IMR-90 (cell line): Measurements from ENCODE around the gene SIGLEC11. TPM values are rescaled to one million over a fixed set of nuclear protein-coding genes. Genes with fewer than 3 reads are reported as not detected.

Source experiments
- ATAC-seq: fragments of 200-7000 bp; cut with Tn5 transposase; 2 replicates; pipeline ENCODE4 v1.9.1; 2020; ENCODE audit warnings: low read depth, mild to moderate bottlenecking, moderate library complexity
- BruUV-seq: library from RNA; stranded (reverse); fragments of 400-500 nt; replicated peaks from 2 replicates; lab custom pipeline; 2021; lab: Mats Ljungman, UMichigan
- CTCF ChIA-PET: fragments of 300-600 bp; formaldehyde crosslinking; extraction: SDS; loops from one replicate; lab custom pipeline; 2021; ENCODE audit warnings: antibody characterized with exemption; lab: Yijun Ruan, JAX
- POLR2A ChIA-PET: fragments of 300-600 bp; sonication (Branson Sonifier 250); formaldehyde crosslinking; loops from one replicate; lab custom pipeline; 2022; ENCODE audit warnings: antibody characterized with exemption; ENCODE audit not compliant: unreplicated experiment; lab: Charles Lee
- DNase-seq: peaks from one replicate; pipeline ENCODE4 v3.0.0; 2013
- H2AFZ ChIP-seq: replicated peaks from 2 replicates; pipeline ENCODE3; 2013; ENCODE audit warnings: low read length, mild to moderate bottlenecking; ENCODE audit not compliant: poor library complexity
- H2AK5ac ChIP-seq: 2 replicates; pipeline ENCODE4 v1.6.1; 2013; ENCODE audit warnings: low read depth, low read length, inconsistent platforms
- H2AK9ac ChIP-seq: replicated peaks from 2 replicates; pipeline ENCODE3; 2013; ENCODE audit warnings: mild to moderate bottlenecking, low read depth, low read length, moderate library complexity; ENCODE audit not compliant: poor library complexity
- H2BK120ac ChIP-seq: 2 replicates; pipeline ENCODE4 v1.6.1; 2013; ENCODE audit warnings: low read depth, low read length, inconsistent platforms
- H2BK15ac ChIP-seq: 3 replicates; pipeline ENCODE4 v1.6.1; 2013; ENCODE audit warnings: low read depth, low read length, inconsistent platforms
- H2BK20ac ChIP-seq: 2 replicates; pipeline ENCODE4 v1.6.1; 2013; ENCODE audit warnings: low read depth, mild to moderate bottlenecking, inconsistent platforms, low read length, moderate library complexity
- H2BK5ac ChIP-seq: 2 replicates; pipeline ENCODE4 v1.6.1; 2013; ENCODE audit warnings: mild to moderate bottlenecking, low read depth, low read length, inconsistent platforms; ENCODE audit not compliant: poor library complexity, severe bottlenecking
- H3K14ac ChIP-seq: replicated peaks from 2 replicates; pipeline ENCODE4 v1.6.1; 2013; ENCODE audit warnings: low read depth, low read length, inconsistent platforms
- H3K18ac ChIP-seq: 2 replicates; pipeline ENCODE4 v1.6.1; 2013; ENCODE audit warnings: low read depth, low read length, control low read depth
- H3K23ac ChIP-seq: 2 replicates; pipeline ENCODE4 v1.6.1; 2013; ENCODE audit warnings: low read depth, low read length, inconsistent platforms
- H3K27ac ChIP-seq: 2 replicates; pipeline ENCODE4 v1.5.1; 2013; ENCODE audit warnings: mild to moderate bottlenecking, control low read depth, low read length; ENCODE audit not compliant: insufficient read depth
- H3K27me3 ChIP-seq: 2 replicates; pipeline ENCODE4 v1.6.1; 2013; ENCODE audit warnings: low read length; ENCODE audit not compliant: control insufficient read depth, insufficient read depth
- H3K36me3 ChIP-seq: 2 replicates; pipeline ENCODE4 v1.6.1; 2013; ENCODE audit warnings: low read length, mixed read lengths; ENCODE audit not compliant: control insufficient read depth, insufficient read depth
- H3K4ac ChIP-seq: 2 replicates; pipeline ENCODE4 v1.6.1; 2013; ENCODE audit warnings: low read depth, low read length, inconsistent platforms
- H3K4me1 ChIP-seq: 2 replicates; pipeline ENCODE4 v1.6.1; 2013; ENCODE audit warnings: low read length, mixed read lengths; ENCODE audit not compliant: control insufficient read depth, insufficient read depth
- H3K4me2 ChIP-seq: 2 replicates; pipeline ENCODE4 v1.6.1; 2013; ENCODE audit warnings: low read depth, mild to moderate bottlenecking, control low read depth, low read length, moderate library complexity
- H3K4me3 ChIP-seq: 2 replicates; pipeline ENCODE4 v1.5.1; 2013; ENCODE audit warnings: low read depth, mild to moderate bottlenecking, control low read depth, low read length, moderate library complexity; ENCODE audit not compliant: insufficient read depth
- H3K56ac ChIP-seq: 2 replicates; pipeline ENCODE4 v1.6.1; 2013; ENCODE audit warnings: low read length, inconsistent platforms; ENCODE audit not compliant: insufficient read depth; ENCODE audit errors: extremely low read depth
- H3K79me1 ChIP-seq, 2 experiments: 2 replicates each; pipeline ENCODE4 v1.6.1; 2013; ENCODE audit warnings: low read length in 2 of 2, inconsistent platforms in 1 of 2, low read depth in 1 of 2
- H3K9ac ChIP-seq: 2 replicates; pipeline ENCODE4 v1.6.1; 2013; ENCODE audit warnings: low read depth, low read length, control low read depth
- H3K9me1 ChIP-seq: 2 replicates; pipeline ENCODE4 v1.6.1; 2013; ENCODE audit warnings: low read length, inconsistent platforms; ENCODE audit not compliant: insufficient read depth
- H3K9me3 ChIP-seq: 2 replicates; pipeline ENCODE4 v1.6.1; 2013; ENCODE audit warnings: low read length; ENCODE audit not compliant: control insufficient read depth, insufficient read depth
- H4K20me1 ChIP-seq: 2 replicates; pipeline ENCODE4 v1.6.1; 2013; ENCODE audit warnings: low read length, inconsistent platforms; ENCODE audit not compliant: insufficient read depth
- H4K5ac ChIP-seq: 2 replicates; pipeline ENCODE4 v1.6.1; 2013; ENCODE audit warnings: mild to moderate bottlenecking, low read depth, low read length, control low read depth
- H4K8ac ChIP-seq, 2 experiments: 2 replicates each; pipeline ENCODE4 v1.6.1; 2013; ENCODE audit warnings: low read depth in 2 of 2, low read length in 2 of 2, control low read depth in 1 of 2, inconsistent platforms in 1 of 2
- H4K91ac ChIP-seq: 2 replicates; pipeline ENCODE4 v1.6.1; 2013; ENCODE audit warnings: low read depth, low read length, inconsistent platforms; ENCODE audit not compliant: insufficient read depth
- FOS ChIP-seq: fragments of 150-350 bp; IDR thresholded peaks from 2 replicates; pipeline ENCODE4 v1.6.1; 2016; ENCODE audit warnings: low read depth, low read length
- MAFK ChIP-seq: IDR thresholded peaks from 2 replicates; pipeline ENCODE4 v1.6.1; 2012; ENCODE audit warnings: low read depth, low read length, improper control_type of control experiment
- MAZ ChIP-seq: IDR thresholded peaks from 2 replicates; pipeline ENCODE4 v1.6.1; 2012; ENCODE audit warnings: low read depth, mild to moderate bottlenecking, low read length, improper control_type of control experiment, moderate library complexity, borderline replicate concordance
- MXI1 ChIP-seq: IDR thresholded peaks from 2 replicates; pipeline ENCODE4 v1.6.1; 2012; ENCODE audit warnings: low read depth, mild to moderate bottlenecking, low read length, moderate library complexity, borderline replicate concordance
- NFE2L2 ChIP-seq: fragments of 150-350 bp; IDR thresholded peaks from 2 replicates; pipeline ENCODE4 v1.6.1; 2016; ENCODE audit warnings: low read depth, mild to moderate bottlenecking, low read length
- RAD21 ChIP-seq: IDR thresholded peaks from 2 replicates; pipeline ENCODE4 v1.6.1; 2012; ENCODE audit warnings: low read length, improper control_type of control experiment
- RCOR1 ChIP-seq: IDR thresholded peaks from 2 replicates; pipeline ENCODE4 v1.6.1; 2012; ENCODE audit warnings: mild to moderate bottlenecking, low read length, improper control_type of control experiment; ENCODE audit not compliant: insufficient replicate concordance
- RFX5 ChIP-seq: IDR thresholded peaks from 2 replicates; pipeline ENCODE4 v1.8.0; 2012; ENCODE audit warnings: low read depth, mild to moderate bottlenecking, low read length, moderate library complexity
- SMC3 ChIP-seq: fragments of 150-350 bp; IDR thresholded peaks from 2 replicates; pipeline ENCODE4 v1.6.1; 2016; ENCODE audit warnings: low read depth, mild to moderate bottlenecking, antibody characterized with exemption, low read length, moderate library complexity
- USF2 ChIP-seq: fragments of 150-350 bp; IDR thresholded peaks from 2 replicates; pipeline ENCODE4 v1.6.1; 2017; ENCODE audit warnings: mild to moderate bottlenecking, antibody characterized with exemption, low read length, low read depth
- WGBS, 2 experiments: methylation state at CpG; one replicate each; pipeline versions ENCODE4 v1.1.5 to v1.1.7; 2013; ENCODE audit warnings: missing lambda C conversion rate in 2 of 2; ENCODE audit not compliant: insufficient read length in 1 of 2; ENCODE audit errors: extremely low coverage in 2 of 2; 5-methylcytosine and 5-hydroxymethylcytosine counted together
- dilution Hi-C: fragments of 300-500 bp; cut with HindIII; formaldehyde crosslinking; loops from one replicate; pipeline ENCODE4 v1.14.3; 2018; ENCODE audit warnings: low sequenced_read_pairs; ENCODE audit not compliant: unreplicated experiment
- in situ Hi-C: fragments of 300-500 bp; cut with MboI; formaldehyde crosslinking; loops from 3 replicates; pipeline ENCODE4 v1.14.3; 2019; ENCODE audit warnings: low sequenced_read_pairs, inconsistent platforms, mixed read lengths
- intact Hi-C: fragments of 100-400 bp; cut with micrococcal nuclease; formaldehyde crosslinking; loops from 2 replicates; pipeline ENCODE4 v1.10.0; 2022
- polyA plus RNA-seq, 3 experiments: library from polyadenylated mRNA; depleted of rRNA; stranded (reverse); fragments of >200 nt; gene quantifications; 2 replicates each; pipeline ENCODE4 v1.2.3, GENCODE V29; 2012; ENCODE audit warnings: low replicate concordance in 1 of 3
- total RNA-seq: library from RNA; depleted of rRNA; stranded (reverse); fragments of >200 nt; gene quantifications from 2 replicates; pipeline ENCODE4 v1.2.3, GENCODE V29; 2012

The SIGLEC11 gene
- total and polyA plus RNA-seq, 2 of the 4 experiments (the other 2 are of a cell fraction): not detected

- Histone ChIP-seq H3K4me3 (no peak overlapping the region), H4K5ac (no peak overlapping the region), H4K8ac (no peak overlapping the region), H3K56ac (no peak overlapping the region), H2AK5ac (no peak overlapping the region), H3K18ac (no peak overlapping the region), H3K27me3 (no peaks in the 10 kb centered on the region), H2BK20ac (no peak overlapping the region), H3K79me1 (peaks cover 11 to 31% of the 10 kb centered on the region in 2 experiments), H3K9me3 (no peaks in the 10 kb centered on the region), H2BK120ac (no peak overlapping the region), H2AFZ (no peak overlapping the region), H3K4ac (no peak overlapping the region), H4K20me1 (peaks cover 10% of the 10 kb centered on the region; the same call in 1 of the 2 replicates), H2AK9ac (no peak overlapping the region), H3K4me2 (no peak overlapping the region), H3K14ac (no peak overlapping the region), H4K91ac (no peak overlapping the region), H3K9ac (no peak overlapping the region), H2BK5ac (no peak overlapping the region), H3K23ac (no peak overlapping the region), H2BK15ac (no peak overlapping the region), H3K9me1 (peaks cover 14% of the 10 kb centered on the region), H3K36me3 (peaks cover 10% of the 10 kb centered on the region), H3K27ac (no peak overlapping the region), H3K4me1 (peaks cover 4% of the 10 kb centered on the region)
- intact Hi-C loops: no loop called here
- dilution Hi-C loops: no loop called here
- WGBS, 2 experiments: no CpG with 5 or more reads among the region's 7 CpGs
- POLR2A ChIA-PET: no interaction called here
- in situ Hi-C loops: loop anchor here (10.0 kb wide), 2 partner anchors 53 to 213 kb away; no protein-coding TSS in a partner anchor
- CTCF ChIA-PET: no interaction called here
- ATAC-seq (no peak), DNase-seq (no peak)
- TF ChIP-seq MAZ (no peak), NFE2L2 (no peak), RCOR1 (no peak), MXI1 (no peak), USF2 (no peak), FOS (no peak), RAD21 (no peak), RFX5 (no peak), SMC3 (no peak), MAFK (no peak)
- BruUV-seq: TSS peak; percentile 31
These were observed 29.5 kb downstream of the SIGLEC11 start for GRCh38 chr19:49931293-49932040.
